ENCODE measurements around the gene NT5DC4. TPM values are rescaled to one million over a fixed set of nuclear protein-coding genes. Genes with fewer than 3 reads are reported as not detected.

Gene NT5DC4
- total RNA-seq, 2 experiments from 2014 or later: not detected

DNA sequence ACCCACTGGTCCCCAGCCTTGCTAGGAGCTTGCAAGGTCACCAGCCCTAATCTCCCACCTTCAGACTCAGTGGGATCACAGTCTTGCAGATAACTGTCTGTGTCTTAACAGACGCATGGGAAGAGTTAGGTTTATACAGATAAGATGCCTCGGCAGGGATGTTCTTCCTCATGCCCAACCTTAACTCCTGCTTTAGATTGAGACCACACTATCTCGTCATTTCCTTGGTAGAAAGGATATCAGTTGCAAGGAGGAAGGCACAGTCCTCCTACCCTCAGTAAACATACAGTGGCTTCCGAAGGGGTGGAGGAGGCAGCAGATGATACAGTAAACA lies 7.2 kb downstream of the NT5DC4 start:
- no peaks in the 10 kb centered on the region for H3K36me3 Mint-ChIP-seq
- H3K27ac Mint-ChIP-seq: no peak overlapping the region
- CTCF ChIA-PET: interaction anchor here (1.4 to 14.1 kb wide), 9 partner anchors 9 to 213 kb away, joined by 4 to 247 read pairs (median 34); partner anchors contain the start of gene CHCHD5
- no peaks in the 10 kb centered on the region for H3K9me3 Mint-ChIP-seq (ENCODE audit: low read depth)
- H3K4me3 Mint-ChIP-seq: no peak overlapping the region
- peaks cover 10% of the 10 kb centered on the region for H3K27me3 Mint-ChIP-seq
- peaks cover 19% of the 10 kb centered on the region for H3K4me1 Mint-ChIP-seq
- DNase-seq (no peak), ATAC-seq (no peak)

GRCh38 chr2:112728378-112729175 lies 7.8 kb downstream of the NT5DC4 start:
- Mint-ChIP-seq H3K36me3 (no peaks in the 10 kb centered on the region), H3K27me3 (peaks cover 10% of the 10 kb centered on the region), H3K4me1 (peaks cover 19% of the 10 kb centered on the region), H3K4me3 (no peak overlapping the region), H3K27ac (no peak overlapping the region), H3K9me3 (ENCODE audit: low read depth) (no peaks in the 10 kb centered on the region)
- no peak for ATAC-seq
- CTCF ChIA-PET: interaction anchor here (0.7 to 14.1 kb wide), 9 partner anchors 21 to 212 kb away, joined by 3 to 247 read pairs (median 32); partner anchors contain the start of gene CHCHD5
- no peak for DNase-seq

DNA sequence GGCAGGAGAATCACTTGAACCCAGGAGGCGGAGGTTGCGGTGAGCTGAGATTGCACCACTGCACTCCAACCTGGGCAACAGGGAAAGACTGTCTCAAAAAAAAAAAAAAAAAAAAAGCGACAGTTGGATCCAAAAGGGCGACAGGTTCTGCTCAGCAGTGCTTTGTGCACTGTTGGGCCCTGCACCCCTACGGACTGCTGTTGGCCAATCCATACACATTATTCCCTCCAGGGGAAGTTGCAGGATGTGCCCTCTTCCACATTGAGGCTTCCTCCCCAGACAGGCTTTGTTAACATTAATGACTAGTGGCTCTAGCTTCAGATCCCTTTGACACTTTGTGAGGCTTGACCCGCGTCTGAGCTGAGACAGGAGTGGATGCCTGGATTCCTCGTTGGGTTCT lies 9.4 kb downstream of the NT5DC4 start:
- CTCF ChIA-PET: interaction anchor here (1.0 to 14.1 kb wide), 7 partner anchors 9 to 229 kb away, joined by 3 to 247 read pairs (median 4); partner anchors contain the start of gene SLC20A1
- H3K4me1 Mint-ChIP-seq: peaks cover 15% of the 10 kb centered on the region

GRCh38 chr2:112730791-112731190 lies 10.0 kb downstream of the NT5DC4 start:
- H3K36me3 Mint-ChIP-seq: no peaks in the 10 kb centered on the region
- no peaks in the 10 kb centered on the region for H3K9me3 Mint-ChIP-seq (ENCODE audit: low read depth)
- H3K27me3 Mint-ChIP-seq: peaks cover 10% of the 10 kb centered on the region
- DNase-seq: no peak
- H3K27ac Mint-ChIP-seq: no peak overlapping the region
- H3K4me3 Mint-ChIP-seq: no peak overlapping the region
- H3K4me1 Mint-ChIP-seq: peaks cover 13% of the 10 kb centered on the region
- CTCF ChIA-PET: interaction anchor here (1.0 to 14.1 kb wide), 8 partner anchors 9 to 228 kb away, joined by 3 to 247 read pairs (median 4); partner anchors contain the start of gene SLC20A1
- ATAC-seq: no peak

More for the DNA sequence above, 9.4 kb downstream of the NT5DC4 start:
- no peaks in the 10 kb centered on the region for H3K36me3 Mint-ChIP-seq
- no peak for DNase-seq
- H3K9me3 Mint-ChIP-seq (ENCODE audit: low read depth): no peaks in the 10 kb centered on the region
- ATAC-seq: no peak
- H3K4me3 Mint-ChIP-seq: no peak overlapping the region
- peaks cover 10% of the 10 kb centered on the region for H3K27me3 Mint-ChIP-seq
- no peak overlapping the region for H3K27ac Mint-ChIP-seq

- ATAC-seq (no peak), DNase-seq (no peak)
- H3K27ac Mint-ChIP-seq: no peak overlapping the region
- no peaks in the 10 kb centered on the region for H3K9me3 Mint-ChIP-seq (ENCODE audit: low read depth)
- peaks cover 8% of the 10 kb centered on the region for H3K4me1 Mint-ChIP-seq
- CTCF ChIA-PET: interaction anchor here (1.3 to 14.1 kb wide), 5 partner anchors 18 to 209 kb away, joined by 3 to 247 read pairs (median 17); no protein-coding TSS in a partner anchor
- H3K36me3 Mint-ChIP-seq: peaks cover 1% of the 10 kb centered on the region
- peaks cover 10% of the 10 kb centered on the region for H3K27me3 Mint-ChIP-seq
- no peak overlapping the region for H3K4me3 Mint-ChIP-seq
Measured at GRCh38 chr2:112731479-112731878, 10.7 kb downstream of the NT5DC4 start.

GRCh38 chr2:112733456-112733855 lies 12.6 kb downstream of the NT5DC4 start:
- Mint-ChIP-seq H3K4me1 (peaks cover 2% of the 10 kb centered on the region), H3K27ac (no peak overlapping the region), H3K36me3 (peaks cover 17% of the 10 kb centered on the region), H3K27me3 (peaks cover 2% of the 10 kb centered on the region), H3K4me3 (no peak overlapping the region), H3K9me3 (ENCODE audit: low read depth) (no peaks in the 10 kb centered on the region)
- DNase-seq: no peak
- ATAC-seq: no peak
- CTCF ChIA-PET: interaction anchor here (1.1 to 14.1 kb wide), 4 partner anchors 106 to 208 kb away, joined by 3 to 247 read pairs (median 3); no protein-coding TSS in a partner anchor

GRCh38 chr2:112733871-112734270 lies 13.1 kb downstream of the NT5DC4 start:
- CTCF ChIA-PET: interaction anchor here (1.1 to 14.1 kb wide), 4 partner anchors 106 to 208 kb away, joined by 3 to 247 read pairs (median 3); no protein-coding TSS in a partner anchor
- peaks cover 2% of the 10 kb centered on the region for H3K4me1 Mint-ChIP-seq
- DNase-seq (no peak), ATAC-seq (no peak)
- H3K27me3 Mint-ChIP-seq: no peaks in the 10 kb centered on the region
- H3K4me3 Mint-ChIP-seq: no peak overlapping the region
- H3K27ac Mint-ChIP-seq: no peak overlapping the region
- H3K9me3 Mint-ChIP-seq (ENCODE audit: low read depth): no peaks in the 10 kb centered on the region
- H3K36me3 Mint-ChIP-seq: peaks cover 21% of the 10 kb centered on the region

GRCh38 chr2:112737542-112738232 lies 16.9 kb downstream of the NT5DC4 start:
- Mint-ChIP-seq H3K27ac (no peak overlapping the region), H3K9me3 (ENCODE audit: low read depth) (no peaks in the 10 kb centered on the region), H3K27me3 (no peaks in the 10 kb centered on the region), H3K4me3 (no peak overlapping the region), H3K4me1 (no peaks in the 10 kb centered on the region), H3K36me3 (peaks cover 53% of the 10 kb centered on the region)
- ATAC-seq: no peak
- CTCF ChIA-PET: interaction anchor here (1.1 to 4.6 kb wide), 4 partner anchors 12 to 204 kb away, joined by 3 to 29 read pairs (median 13); no protein-coding TSS in a partner anchor
- no peak for DNase-seq

- DNase-seq: no peak
- no peaks in the 10 kb centered on the region for H3K4me1 Mint-ChIP-seq
- H3K36me3 Mint-ChIP-seq: peaks cover 67% of the 10 kb centered on the region
- ATAC-seq: no peak
- H3K4me3 Mint-ChIP-seq: no peak overlapping the region
- H3K9me3 Mint-ChIP-seq (ENCODE audit: low read depth): no peaks in the 10 kb centered on the region
- no peak overlapping the region for H3K27ac Mint-ChIP-seq
- CTCF ChIA-PET: interaction anchor here (1.1 to 2.3 kb wide), 2 partner anchors 145 to 202 kb away, joined by 5 to 11 read pairs; no protein-coding TSS in a partner anchor
- H3K27me3 Mint-ChIP-seq: no peaks in the 10 kb centered on the region
Measured at GRCh38 chr2:112740527-112740926, 19.7 kb downstream of the NT5DC4 start.

DNA sequence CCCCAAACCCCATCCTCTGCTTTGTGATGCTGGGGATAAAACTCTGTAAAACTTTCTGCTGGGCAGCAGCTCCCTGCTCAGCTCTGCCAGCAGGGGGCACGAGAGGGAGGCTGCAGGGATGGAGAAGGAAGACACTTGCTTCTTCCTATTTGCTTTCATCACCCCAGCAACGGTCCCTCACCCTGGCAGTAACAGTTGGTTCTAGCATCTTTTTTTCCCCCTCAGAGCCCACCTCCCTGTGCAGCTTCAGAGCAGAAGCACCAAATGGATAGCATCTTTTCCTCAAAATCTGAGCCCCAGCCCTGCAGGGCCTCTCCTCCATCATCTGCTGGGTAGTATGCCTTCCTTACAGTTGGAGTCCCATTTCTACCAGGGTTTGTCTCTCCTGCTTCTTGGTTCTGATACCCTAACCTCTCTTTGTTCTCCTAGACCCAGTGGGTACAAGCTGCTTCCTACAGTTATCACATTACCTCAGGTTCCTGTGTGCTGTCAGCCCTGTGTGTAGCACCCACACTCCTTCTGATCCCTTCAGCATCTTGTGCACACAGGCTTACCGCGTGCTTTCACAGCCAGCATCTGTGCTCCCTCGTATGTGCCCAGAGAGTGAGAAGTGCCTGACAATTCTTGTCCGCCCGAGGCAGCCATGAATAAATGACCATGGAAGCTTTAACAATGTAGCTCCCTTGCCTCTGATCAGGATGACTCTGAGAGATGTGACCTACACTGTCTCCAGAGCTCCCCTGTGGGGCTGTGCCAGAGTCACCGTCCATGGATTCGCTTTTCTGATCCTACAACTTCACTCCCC lies 29.1 kb downstream of the NT5DC4 start:
- DNase-seq: peak; percentile 91
- Mint-ChIP-seq H3K4me1 (peaks cover 48% of the 10 kb centered on the region), H3K27ac (peak overlapping the region; percentile 80), H3K27me3 (no peaks in the 10 kb centered on the region), H3K4me3 (peak overlapping the region; percentile 1), H3K36me3 (peaks cover 69% of the 10 kb centered on the region), H3K9me3 (ENCODE audit: low read depth) (no peaks in the 10 kb centered on the region)
- peak; percentile 89 for ATAC-seq
- CTCF ChIA-PET: interaction anchor here (0.7 to 10.4 kb wide), 38 partner anchors 9 to 225 kb away, joined by 3 to 172 read pairs (median 4); partner anchors contain the start of gene IL37

DNA sequence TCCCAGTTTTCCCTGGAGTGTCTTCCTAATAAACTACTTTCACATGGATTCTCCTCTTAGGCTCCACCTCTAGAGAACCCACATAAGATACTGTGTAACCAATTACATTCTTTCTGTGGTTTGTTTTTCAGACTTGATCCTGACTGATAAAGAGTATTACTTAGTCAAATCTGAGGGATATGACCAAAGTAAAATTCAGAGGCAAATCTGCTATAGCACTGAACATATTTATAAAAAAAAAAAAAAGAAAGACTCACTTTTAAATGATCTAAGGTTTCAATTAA lies 29.7 kb downstream of the NT5DC4 start:
- Mint-ChIP-seq H3K27me3 (no peaks in the 10 kb centered on the region), H3K4me1 (peaks cover 51% of the 10 kb centered on the region), H3K36me3 (peaks cover 74% of the 10 kb centered on the region), H3K27ac (peak overlapping the region; percentile 80), H3K9me3 (ENCODE audit: low read depth) (no peaks in the 10 kb centered on the region), H3K4me3 (no peak overlapping the region)
- CTCF ChIA-PET: interaction anchor here (0.8 to 10.4 kb wide), 17 partner anchors 10 to 224 kb away, joined by 3 to 172 read pairs (median 6); no protein-coding TSS in a partner anchor
- ATAC-seq (no peak), DNase-seq (no peak)

GRCh38 chr2:112751451-112752197 lies 30.8 kb downstream of the NT5DC4 start:
- CTCF ChIA-PET: interaction anchor here (1.2 to 10.4 kb wide), 6 partner anchors 10 to 190 kb away, joined by 3 to 172 read pairs (median 16); no protein-coding TSS in a partner anchor
- Mint-ChIP-seq H3K4me3 (no peak overlapping the region), H3K27me3 (no peaks in the 10 kb centered on the region), H3K4me1 (peaks cover 58% of the 10 kb centered on the region), H3K27ac (no peak overlapping the region), H3K9me3 (ENCODE audit: low read depth) (no peaks in the 10 kb centered on the region), H3K36me3 (peaks cover 78% of the 10 kb centered on the region)
- ATAC-seq (no peak), DNase-seq (no peak)

All from activated CD8-positive, alpha-beta memory T cell treated with anti-CD3 and anti-CD28 coated beads, Interleukin-2, amount 10 ng/mL, durations not matched to agents 7 days and 5 days (primary cell).